ENCODE measurements around the gene PKMYT1. TPM values are rescaled to one million over a fixed set of nuclear protein-coding genes. Genes with fewer than 3 reads are reported as not detected.

The PKMYT1 gene
- polyA plus RNA-seq, 1 donor from 2014 or later: 2.9 TPM

DNA sequence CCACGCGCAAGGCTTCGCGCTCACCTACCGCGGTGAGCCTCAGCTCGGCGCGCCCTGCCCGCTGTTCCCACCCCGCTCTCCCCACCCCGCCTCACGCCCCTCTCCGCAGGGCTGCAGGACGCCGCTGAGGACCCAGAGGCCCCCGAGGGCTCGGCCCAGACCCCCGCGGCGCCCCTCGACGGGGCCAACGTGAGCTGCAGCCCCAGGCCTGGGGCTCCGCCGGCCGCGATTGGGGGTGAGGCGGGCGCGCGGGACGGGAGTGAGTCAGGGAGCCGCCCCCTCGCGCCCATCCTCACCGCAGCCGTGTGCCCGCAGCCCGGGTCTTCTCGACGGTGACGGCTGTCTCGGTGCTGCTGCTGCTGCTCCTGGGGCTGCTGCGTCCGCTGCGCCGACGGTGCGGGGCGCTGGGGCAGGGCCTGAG is 13.0 kb downstream of the PKMYT1 start:
- H3K27ac ChIP-seq (ENCODE audit: low read length): no peak overlapping the region
- H3K9ac ChIP-seq (ENCODE audit: low read length): no peak overlapping the region
- TF ChIP-seq POLR2AphosphoS5 (IDR thresholded peaks at IDR 0.05) (no peak), TAF1 (IDR thresholded peaks at IDR 0.05; ENCODE audit: low read depth) (no peak), MXI1 (conservative IDR thresholded peaks at IDR 0.05; ENCODE audit: poor library complexity, severe bottlenecking) (no peak), RAD21 (conservative IDR thresholded peaks at IDR 0.05) (no peak), CTCF (IDR thresholded peaks at IDR 0.05; ENCODE audit: poor library complexity, severe bottlenecking) (no peak), SMC3 (conservative IDR thresholded peaks at IDR 0.05; ENCODE audit: poor library complexity) (no peak), EP300 (conservative IDR thresholded peaks at IDR 0.05; ENCODE audit: poor library complexity, severe bottlenecking) (no peak), EZH2 (IDR thresholded peaks at IDR 0.05; ENCODE audit: borderline replicate concordance, insufficient read depth, low read length, poor library complexity, severe bottlenecking) (no peak), REST (IDR thresholded peaks at IDR 0.05; ENCODE audit: borderline replicate concordance) (no peak)
- H3F3A ChIP-seq (ENCODE audit: insufficient read depth, low read length, poor library complexity, severe bottlenecking): no peaks in the 10 kb centered on the region
- H3K9me2 ChIP-seq (ENCODE audit: insufficient read depth, low read length): no peaks in the 10 kb centered on the region
- H3K27me3 ChIP-seq (ENCODE audit: insufficient read depth, low read depth, low read length): peaks cover 57% of the 10 kb centered on the region
- H3K36me3 ChIP-seq (ENCODE audit: insufficient read depth, low read length): no peaks in the 10 kb centered on the region
- no peaks in the 10 kb centered on the region for H3K9me3 ChIP-seq (ENCODE audit: low read length)
- H2AFZ ChIP-seq (ENCODE audit: low read depth, low read length): no peak overlapping the region
- no peaks in the 10 kb centered on the region for H3K79me2 ChIP-seq (replicated peaks; ENCODE audit: insufficient read depth, low read length)
- H3K4me3 ChIP-seq (ENCODE audit: low read length): no peak overlapping the region
- H4K20me1 ChIP-seq (ENCODE audit: insufficient read depth): no peaks in the 10 kb centered on the region
- H3K4me2 ChIP-seq (ENCODE audit: low read length): no peak overlapping the region

DNA sequence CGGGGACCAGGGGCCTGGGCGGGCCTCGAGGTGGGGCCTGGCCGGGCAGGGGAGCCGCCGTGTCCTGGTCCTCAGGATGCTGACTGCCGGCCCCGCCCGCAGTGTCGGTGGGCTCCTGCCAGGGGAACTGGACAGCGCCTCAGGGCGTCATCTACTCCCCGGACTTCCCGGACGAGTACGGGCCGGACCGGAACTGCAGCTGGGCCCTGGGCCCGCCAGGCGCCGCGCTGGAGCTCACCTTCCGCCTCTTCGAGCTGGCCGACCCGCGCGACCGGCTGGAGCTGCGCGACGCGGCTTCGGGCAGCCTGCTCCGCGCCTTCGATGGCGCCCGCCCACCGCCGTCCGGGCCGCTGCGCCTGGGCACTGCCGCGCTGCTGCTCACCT is 13.4 kb downstream of the PKMYT1 start:
- Histone ChIP-seq H2AFZ (ENCODE audit: low read depth, low read length) (no peak overlapping the region), H3K9ac (ENCODE audit: low read length) (no peak overlapping the region), H3F3A (ENCODE audit: insufficient read depth, low read length, poor library complexity, severe bottlenecking) (no peaks in the 10 kb centered on the region), H4K20me1 (ENCODE audit: insufficient read depth) (no peaks in the 10 kb centered on the region), H3K9me2 (ENCODE audit: insufficient read depth, low read length) (no peaks in the 10 kb centered on the region), H3K36me3 (ENCODE audit: insufficient read depth, low read length) (no peaks in the 10 kb centered on the region), H3K27ac (ENCODE audit: low read length) (no peak overlapping the region), H3K79me2 (replicated peaks; ENCODE audit: insufficient read depth, low read length) (no peaks in the 10 kb centered on the region), H3K4me2 (ENCODE audit: low read length) (no peak overlapping the region), H3K9me3 (ENCODE audit: low read length) (no peaks in the 10 kb centered on the region), H3K4me3 (ENCODE audit: low read length) (no peak overlapping the region), H3K27me3 (ENCODE audit: insufficient read depth, low read depth, low read length) (peaks cover 57% of the 10 kb centered on the region)
- TF ChIP-seq CTCF (IDR thresholded peaks at IDR 0.05; ENCODE audit: poor library complexity, severe bottlenecking) (no peak), POLR2AphosphoS5 (IDR thresholded peaks at IDR 0.05) (no peak), RAD21 (conservative IDR thresholded peaks at IDR 0.05) (no peak), MXI1 (conservative IDR thresholded peaks at IDR 0.05; ENCODE audit: poor library complexity, severe bottlenecking) (no peak), TAF1 (IDR thresholded peaks at IDR 0.05; ENCODE audit: low read depth) (no peak), EZH2 (IDR thresholded peaks at IDR 0.05; ENCODE audit: borderline replicate concordance, insufficient read depth, low read length, poor library complexity, severe bottlenecking) (no peak), EP300 (conservative IDR thresholded peaks at IDR 0.05; ENCODE audit: poor library complexity, severe bottlenecking) (no peak), REST (IDR thresholded peaks at IDR 0.05; ENCODE audit: borderline replicate concordance) (no peak), SMC3 (conservative IDR thresholded peaks at IDR 0.05; ENCODE audit: poor library complexity) (no peak)
